Measurements from ENCODE around the gene FRRS1. TPM values are rescaled to one million over a fixed set of nuclear protein-coding genes. Genes with fewer than 3 reads are reported as not detected.

Gene FRRS1
- polyA plus RNA-seq, 3 donors, result 0.61 to 2.1 (median 2.1) TPM

- H3K9me3 Mint-ChIP-seq, result no peaks in the 10 kb centered on the region
- no CpG with 5 or more reads among the region's 1 CpG for WGBS (ENCODE audit: insufficient coverage)
- H3K4me2 ChIP-seq (replicated peaks; ENCODE audit: extremely low read depth, low read length, poor library complexity, severe bottlenecking), result no peak overlapping the region
- H3K4me3 Mint-ChIP-seq, result no peak overlapping the region
- H3K27ac Mint-ChIP-seq, result no peak overlapping the region
- no peak for TF ChIP-seq CTCF (IDR thresholded peaks at IDR 0.05)
- no peak overlapping the region for H2AFZ ChIP-seq (ENCODE audit: insufficient read depth, low read depth, low read length, poor library complexity, severe bottlenecking)
- no peaks in the 10 kb centered on the region for H4K20me1 ChIP-seq (ENCODE audit: insufficient read depth, low read length)
- H3K4me1 Mint-ChIP-seq, result peaks cover 3% of the 10 kb centered on the region
- H3K4me3 ChIP-seq (replicated peaks in 1 of 3; ENCODE audit: low read depth in 2 of 3, low read length in 3 of 3), result no peak overlapping the region
- H3K9me3 ChIP-seq (replicated peaks in 1 of 2; ENCODE audit: control insufficient read depth in 1 of 2, insufficient read depth in 1 of 2, low read length in 2 of 2), result no peaks in the 10 kb centered on the region
- H3K36me3 ChIP-seq (replicated peaks in 1 of 2; ENCODE audit: control insufficient read depth in 1 of 2, insufficient read depth in 2 of 2, low read length in 2 of 2), result no peaks in the 10 kb centered on the region
- H3K9ac ChIP-seq (ENCODE audit: insufficient read depth, low read length, poor library complexity, severe bottlenecking), result no peak overlapping the region
- peaks cover 2 to 6% of the 10 kb centered on the region in 2 donors for H3K4me1 ChIP-seq (ENCODE audit: control insufficient read depth in 1 of 2, insufficient read depth in 2 of 2, low read length in 2 of 2)
- intact Hi-C loops (cut with micrococcal nuclease), result no loop called here
- H3K36me3 Mint-ChIP-seq, result no peaks in the 10 kb centered on the region
- H3K79me2 ChIP-seq (ENCODE audit: insufficient read depth, low read length), result no peaks in the 10 kb centered on the region
- DNase-seq, result no peak
- H3K27me3 ChIP-seq (ENCODE audit: control insufficient read depth in 2 of 2, insufficient read depth in 2 of 2, low read length in 2 of 2), result no peaks in the 10 kb centered on the region
- no peak overlapping the region for H3K27ac ChIP-seq (ENCODE audit: low read depth in 1 of 2, low read length in 2 of 2)
- H3K27me3 Mint-ChIP-seq (ENCODE audit: low read depth in 3 of 3), result peaks cover 0 to 3% (median 0%) of the 10 kb centered on the region in 3 donors
Observed at GRCh38 chr1:99811747-99812146, 45.3 kb upstream of the FRRS1 start.

- intact Hi-C loops (cut with micrococcal nuclease), result no loop called here
- no peak for DNase-seq
- Histone ChIP-seq H3K27ac (ENCODE audit: low read depth in 1 of 2, low read length in 2 of 2) (no peak overlapping the region), H3K9me3 (replicated peaks in 1 of 2; ENCODE audit: control insufficient read depth in 1 of 2, insufficient read depth in 1 of 2, low read length in 2 of 2) (no peaks in the 10 kb centered on the region), H3K27me3 (ENCODE audit: control insufficient read depth in 2 of 2, insufficient read depth in 2 of 2, low read length in 2 of 2) (no peaks in the 10 kb centered on the region), H3K4me3 (replicated peaks in 1 of 3; ENCODE audit: low read depth in 2 of 3, low read length in 3 of 3) (no peak overlapping the region), H3K36me3 (replicated peaks in 1 of 2; ENCODE audit: control insufficient read depth in 1 of 2, insufficient read depth in 2 of 2, low read length in 2 of 2) (no peaks in the 10 kb centered on the region), H3K4me1 (ENCODE audit: control insufficient read depth in 1 of 2, insufficient read depth in 2 of 2, low read length in 2 of 2) (peaks cover 2 to 6% of the 10 kb centered on the region in 2 donors), H3K4me2 (replicated peaks; ENCODE audit: extremely low read depth, low read length, poor library complexity, severe bottlenecking) (no peak overlapping the region), H3K9ac (ENCODE audit: insufficient read depth, low read length, poor library complexity, severe bottlenecking) (no peak overlapping the region), H2AFZ (ENCODE audit: insufficient read depth, low read depth, low read length, poor library complexity, severe bottlenecking) (no peak overlapping the region), H4K20me1 (ENCODE audit: insufficient read depth, low read length) (no peaks in the 10 kb centered on the region), H3K79me2 (ENCODE audit: insufficient read depth, low read length) (no peaks in the 10 kb centered on the region)
- TF ChIP-seq CTCF (IDR thresholded peaks at IDR 0.05), result no peak
- H3K4me1 Mint-ChIP-seq, result peaks cover 3% of the 10 kb centered on the region
- H3K4me3 Mint-ChIP-seq, result no peak overlapping the region
- H3K36me3 Mint-ChIP-seq, result no peaks in the 10 kb centered on the region
- H3K27ac Mint-ChIP-seq, result no peak overlapping the region
- no peaks in the 10 kb centered on the region for H3K9me3 Mint-ChIP-seq
- peaks cover 0 to 3% (median 0%) of the 10 kb centered on the region in 3 donors for H3K27me3 Mint-ChIP-seq (ENCODE audit: low read depth in 3 of 3)
- no CpG with 5 or more reads among the region's 1 CpG for WGBS (ENCODE audit: insufficient coverage)
Observed at GRCh38 chr1:99811075-99811474, 44.6 kb upstream of the FRRS1 start.
